GM19099 (cell line): ENCODE results near the gene MRGPRD.

Experiments used
- POLR2A ChIP-seq: IDR thresholded peaks from 3 replicates; pipeline ENCODE4 v1.6.1; 2011; ENCODE audit warnings: low read depth; ENCODE audit not compliant: insufficient read length; ENCODE audit errors: extremely low read depth

MRGPRD gene, protein sequence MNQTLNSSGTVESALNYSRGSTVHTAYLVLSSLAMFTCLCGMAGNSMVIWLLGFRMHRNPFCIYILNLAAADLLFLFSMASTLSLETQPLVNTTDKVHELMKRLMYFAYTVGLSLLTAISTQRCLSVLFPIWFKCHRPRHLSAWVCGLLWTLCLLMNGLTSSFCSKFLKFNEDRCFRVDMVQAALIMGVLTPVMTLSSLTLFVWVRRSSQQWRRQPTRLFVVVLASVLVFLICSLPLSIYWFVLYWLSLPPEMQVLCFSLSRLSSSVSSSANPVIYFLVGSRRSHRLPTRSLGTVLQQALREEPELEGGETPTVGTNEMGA

DNA sequence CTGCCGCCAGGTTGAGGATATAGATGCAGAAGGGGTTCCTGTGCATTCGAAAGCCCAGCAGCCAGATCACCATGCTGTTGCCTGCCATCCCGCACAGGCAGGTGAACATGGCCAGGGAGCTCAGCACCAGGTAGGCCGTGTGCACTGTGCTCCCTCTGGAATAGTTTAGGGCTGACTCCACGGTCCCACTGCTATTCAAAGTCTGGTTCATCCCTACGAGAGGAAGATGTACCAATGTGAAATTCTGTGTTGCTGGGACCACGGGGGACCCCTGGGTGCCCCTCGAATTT lies at the start of gene MRGPRD:
Gene MRGPRD, minus strand, starts transcription at position 211 of the 290 bp plus-strand sequence. Its CDS starts 0 bp downstream, at position 211.
- no peak for TF ChIP-seq POLR2A

DNA sequence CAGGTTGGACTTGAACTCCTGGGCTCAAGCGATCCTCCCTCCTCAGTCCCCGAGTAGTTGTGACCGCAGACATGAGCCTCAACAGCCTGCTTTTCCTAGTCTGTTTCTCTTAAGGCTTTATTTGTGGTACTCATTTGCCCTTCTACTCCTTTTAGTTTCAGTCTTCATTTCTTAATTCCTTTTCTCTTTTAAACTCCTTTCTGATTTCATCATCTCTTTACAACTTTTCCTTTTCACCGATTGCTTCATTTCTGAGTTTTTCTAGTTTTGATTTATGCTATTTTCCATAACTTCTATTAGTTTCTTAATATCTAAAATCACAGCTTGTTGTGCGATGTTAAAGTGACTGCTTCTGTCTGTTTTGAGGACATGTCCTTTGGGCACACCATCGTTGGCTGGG lies 49.5 kb upstream of the MRGPRD start:
- no peak for TF ChIP-seq POLR2A

DNA sequence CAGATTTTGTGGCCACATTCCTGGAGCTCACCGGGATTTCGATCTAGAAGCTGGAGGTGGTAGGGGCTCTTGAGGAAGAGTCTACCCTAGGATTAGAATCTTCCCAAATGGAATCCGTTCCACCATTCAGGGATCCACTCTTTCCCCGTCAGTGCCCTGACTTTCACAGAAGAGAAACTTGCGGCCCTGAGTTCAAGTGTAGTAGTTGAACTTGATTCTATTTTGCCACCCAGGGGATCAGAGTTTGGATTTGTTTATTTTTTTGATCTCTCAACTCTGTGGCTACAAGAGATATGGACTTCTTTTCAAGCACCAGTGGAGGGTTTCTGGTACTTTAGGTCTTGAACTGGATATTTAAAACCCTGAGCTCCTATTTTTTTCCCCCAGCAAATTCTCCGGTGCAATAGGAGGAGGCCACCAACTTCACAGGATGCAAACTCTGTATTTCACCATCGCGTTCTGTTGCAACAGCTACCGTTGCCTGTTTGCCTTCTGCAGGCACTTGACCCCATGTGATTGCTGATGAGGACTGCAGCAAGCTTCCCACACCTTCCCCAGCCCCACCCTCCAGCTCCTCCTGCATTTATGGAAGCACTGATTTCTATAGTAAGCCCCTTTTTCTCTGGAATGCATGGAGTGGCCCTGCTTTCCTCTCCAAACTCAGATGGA lies 47.1 kb upstream of the MRGPRD start:
- no peak for TF ChIP-seq POLR2A

DNA sequence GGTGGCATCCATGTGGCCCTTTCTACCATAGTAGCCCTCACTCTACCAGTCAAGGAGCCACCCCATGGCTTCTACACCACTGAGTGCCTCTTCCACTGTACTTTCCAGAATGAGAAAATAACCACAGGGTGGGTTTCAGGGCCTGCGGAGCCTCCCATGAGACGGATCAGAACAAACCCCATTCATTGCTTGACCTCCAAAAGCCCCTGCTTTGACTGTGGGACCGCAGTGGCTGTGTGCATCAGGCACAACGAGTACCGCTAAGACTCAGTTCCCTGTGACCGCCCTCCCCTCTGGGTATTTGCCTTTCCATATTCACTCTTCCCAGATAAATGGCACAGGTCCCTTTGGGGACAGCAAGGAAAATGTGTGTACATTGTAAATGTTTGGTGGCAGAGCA lies 43.7 kb upstream of the MRGPRD start:
- no peak for TF ChIP-seq POLR2A

DNA sequence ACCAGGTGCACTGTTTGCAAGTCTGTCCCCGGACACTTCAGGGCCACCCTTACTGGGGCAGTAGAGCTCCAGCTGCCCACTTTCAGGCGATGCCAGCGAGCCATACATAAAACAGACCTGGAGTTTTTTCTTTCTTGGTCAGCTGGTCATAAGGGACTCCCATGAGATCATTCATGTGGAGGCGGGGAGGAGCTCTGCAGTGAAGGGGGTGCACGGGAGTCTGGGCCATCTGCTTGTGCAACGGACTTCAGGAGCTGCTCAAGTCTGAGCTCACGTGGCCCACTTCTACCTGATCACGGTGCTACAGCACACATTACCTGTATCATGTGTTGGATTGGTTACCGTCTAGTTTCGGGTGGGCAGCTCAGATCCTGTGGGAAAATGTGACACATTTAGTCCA lies 41.5 kb upstream of the MRGPRD start:
- no peak for TF ChIP-seq POLR2A

DNA sequence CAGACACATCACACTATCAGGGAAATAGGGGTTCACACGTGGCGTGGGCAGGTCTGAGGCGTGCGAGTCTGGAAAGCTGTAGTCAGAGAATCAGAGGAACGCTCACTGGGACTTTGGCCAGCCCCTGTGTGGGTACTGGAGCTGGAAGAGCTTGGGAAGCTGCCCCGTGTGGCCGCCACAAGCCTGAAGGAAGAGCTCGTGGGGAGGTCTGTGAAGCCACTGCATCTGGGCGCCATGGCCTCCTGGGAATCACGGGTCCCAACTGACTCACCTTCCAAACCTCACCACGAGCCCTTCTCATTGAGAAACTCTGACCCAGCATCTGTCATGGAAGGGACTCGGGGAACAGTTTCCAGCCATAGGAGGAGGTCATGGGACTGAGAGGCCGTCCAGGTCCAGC lies 38.1 kb upstream of the MRGPRD start:
- TF ChIP-seq POLR2A, result no peak

DNA sequence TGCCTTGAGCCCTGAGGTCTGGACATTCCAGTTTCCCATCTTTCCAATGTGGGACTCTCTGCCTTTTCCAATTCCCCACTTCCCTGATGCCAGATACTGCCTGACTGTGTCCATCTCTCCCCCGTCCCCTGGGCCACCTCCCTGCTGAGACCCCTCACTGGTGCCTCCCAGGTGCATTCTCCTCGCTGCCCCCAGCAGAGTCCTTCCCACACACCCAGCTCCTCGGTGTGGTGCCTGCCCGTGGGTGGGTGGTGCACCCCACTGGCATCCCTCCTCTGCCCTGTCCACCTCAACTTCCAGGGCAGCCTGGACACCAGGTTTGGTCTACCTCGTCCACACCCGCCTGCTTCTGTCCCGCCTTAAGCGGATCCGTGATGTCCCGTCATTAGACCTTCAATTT lies 37.2 kb upstream of the MRGPRD start:
- TF ChIP-seq POLR2A, result no peak

DNA sequence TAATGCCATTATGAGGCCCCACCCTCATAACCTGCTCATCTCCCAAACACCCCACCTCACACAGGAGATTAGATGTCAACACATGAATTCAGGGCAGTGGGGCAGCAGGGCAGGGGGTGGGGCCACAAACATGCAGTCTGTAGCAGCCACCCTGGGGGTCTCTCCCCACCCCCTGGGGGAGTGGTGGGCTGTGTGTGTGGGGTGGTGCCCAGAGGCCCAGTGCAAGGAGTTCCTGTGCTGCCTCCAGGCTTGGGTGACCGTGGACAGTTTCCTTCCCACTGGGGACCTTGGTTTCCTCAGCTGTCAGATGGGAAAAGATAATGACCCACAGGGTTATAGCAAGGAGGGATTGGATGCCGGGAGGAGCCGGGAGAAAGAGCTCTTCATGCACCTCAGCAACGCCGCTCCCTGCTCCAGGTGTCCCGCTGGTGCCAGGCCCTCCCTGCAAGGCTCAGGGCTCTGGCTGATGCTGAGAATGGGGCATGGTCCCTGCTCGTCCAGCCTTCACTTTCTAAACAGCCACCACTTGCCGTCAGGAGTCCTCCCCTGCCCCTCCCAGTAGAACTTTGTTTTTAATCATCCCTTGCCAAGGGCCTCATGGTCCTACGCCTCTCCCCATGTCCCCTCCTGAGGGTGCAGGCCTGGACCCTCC lies 34.2 kb upstream of the MRGPRD start:
- no peak for TF ChIP-seq POLR2A

DNA sequence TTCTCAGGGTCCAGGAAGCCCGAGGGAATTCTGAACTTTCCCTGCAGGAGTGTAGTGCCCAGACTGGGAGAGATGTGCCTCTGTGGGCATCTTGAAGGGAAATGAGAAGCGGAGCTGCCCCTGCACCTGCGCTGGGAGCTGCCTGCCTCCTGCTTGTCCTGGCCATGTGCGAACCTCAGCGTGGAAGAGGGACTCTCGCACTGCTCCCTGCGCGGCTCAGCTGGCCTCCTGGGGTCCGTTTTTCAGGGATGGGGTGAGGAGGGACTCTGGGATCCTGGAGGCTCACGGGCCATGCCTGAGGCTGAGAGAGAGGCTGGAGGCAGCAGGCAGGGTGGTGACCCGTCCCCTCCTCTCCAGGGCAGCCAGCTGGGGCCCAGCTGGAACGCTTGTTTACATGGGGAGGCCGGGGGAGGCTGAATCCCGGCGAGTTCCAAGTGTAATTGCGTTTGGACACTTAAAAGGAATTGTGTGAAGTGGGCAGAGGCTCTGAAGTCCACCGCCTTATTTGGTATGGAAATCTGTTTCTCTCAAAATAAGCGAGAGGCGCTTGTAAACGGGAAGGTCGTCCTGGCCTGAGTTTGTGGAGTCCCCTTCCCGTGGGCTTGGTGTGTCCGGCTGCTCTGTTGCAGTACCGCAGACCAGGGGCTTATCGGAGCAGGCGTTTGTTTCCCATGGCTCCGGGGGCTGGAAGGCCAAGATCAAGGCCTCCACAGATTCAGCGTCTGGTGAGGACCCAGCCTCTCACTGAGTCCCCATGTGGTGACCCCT lies 33.5 kb upstream of the MRGPRD start:
- TF ChIP-seq POLR2A, result no peak

DNA sequence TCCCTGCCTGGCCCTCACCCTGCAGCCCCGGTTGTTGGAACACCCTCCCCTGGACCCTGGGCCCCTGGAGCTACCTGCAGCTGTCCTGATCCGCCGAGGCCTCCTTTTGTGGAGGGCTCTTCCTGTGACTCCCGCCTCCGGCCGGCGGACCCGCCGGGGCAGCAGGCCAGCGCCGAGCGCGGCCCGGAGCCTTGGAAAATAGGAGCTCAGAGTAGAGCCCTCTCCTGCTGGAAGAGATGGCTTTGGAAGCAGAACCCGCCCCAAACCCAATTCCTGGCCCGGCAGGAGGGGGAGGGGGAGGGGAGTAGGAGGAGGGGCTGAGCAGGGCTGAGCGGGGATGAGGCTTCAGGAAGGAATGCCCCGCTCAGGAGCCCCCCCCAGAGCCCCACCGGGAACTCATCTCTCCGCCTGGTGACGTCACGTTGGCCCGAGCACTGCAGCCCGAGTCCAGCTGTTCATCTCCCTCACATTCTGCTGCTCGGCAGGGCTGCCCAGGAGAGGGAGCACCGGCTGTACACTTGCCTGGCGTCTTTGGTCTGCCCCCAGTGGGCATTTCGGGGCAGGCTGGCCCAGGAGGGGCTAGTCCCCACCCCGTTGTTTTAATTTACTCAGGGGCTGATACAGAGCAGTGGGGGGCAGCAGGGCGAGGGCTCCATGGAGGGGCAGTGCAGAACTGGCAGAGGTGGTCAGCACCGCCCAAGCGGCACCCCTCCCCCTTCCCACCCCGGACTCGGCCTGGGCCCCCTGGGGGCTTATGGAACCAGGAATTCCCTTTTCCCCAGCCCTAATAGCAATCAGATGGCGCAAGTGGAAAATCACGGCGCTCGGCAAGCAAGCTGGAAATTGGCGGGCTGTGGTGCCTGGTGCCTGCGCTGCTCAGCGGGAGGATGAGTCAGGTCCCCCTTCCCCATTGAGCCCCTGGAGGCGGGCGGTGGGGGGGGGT lies 32.5 kb upstream of the MRGPRD start, which contains the start of gene MRGPRF:
Gene MRGPRF, minus strand, starts transcription at position 238 of the 943 bp plus-strand sequence. CDS start 3,345 bp downstream, outside the sequence.
- TF ChIP-seq POLR2A, result no peak

DNA sequence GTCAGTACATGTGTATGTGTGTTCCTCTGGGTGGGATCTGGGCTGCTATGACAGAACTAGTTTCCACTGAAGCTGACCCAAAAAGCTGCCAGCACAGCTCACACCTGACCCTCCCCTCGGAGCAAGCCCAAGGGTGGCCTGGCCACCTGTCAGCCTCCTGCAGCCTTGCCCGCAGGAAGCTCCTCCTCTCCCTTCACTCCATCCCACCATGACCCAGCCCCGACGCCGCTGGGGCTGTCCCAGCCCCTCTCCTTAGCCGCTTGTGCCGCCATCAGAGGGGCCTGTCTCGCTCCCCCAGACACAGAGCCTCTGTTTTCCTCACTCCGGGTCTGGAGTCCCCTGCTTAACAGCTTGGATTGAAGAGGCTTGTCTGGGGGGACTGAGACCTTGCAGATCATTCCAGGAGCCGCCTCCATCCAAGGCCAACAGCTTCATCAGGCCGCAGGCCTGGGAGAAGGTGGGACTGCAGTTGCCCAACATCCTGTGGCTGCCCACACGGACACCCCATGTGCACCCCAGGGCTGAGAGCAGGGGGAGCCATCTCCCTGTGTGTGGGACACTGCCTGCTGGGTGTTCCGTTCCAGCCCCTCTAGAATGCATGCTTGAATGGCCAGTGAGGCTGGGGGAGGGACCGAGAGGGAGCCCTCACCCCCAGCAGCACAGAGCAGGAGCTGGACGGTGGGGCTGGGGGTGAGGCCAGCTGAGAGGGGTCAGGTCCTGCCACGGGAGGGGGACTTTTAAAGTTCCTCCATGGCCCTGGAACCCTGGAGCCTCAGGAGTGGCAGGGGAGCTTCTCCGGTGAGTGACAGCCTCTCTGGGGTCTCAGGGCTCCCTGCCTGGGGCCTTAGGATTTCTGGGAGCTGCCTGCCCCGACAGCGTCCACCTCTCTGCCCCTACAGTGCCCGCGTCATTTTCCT lies 31.6 kb upstream of the MRGPRD start:
- TF ChIP-seq POLR2A, result no peak

DNA sequence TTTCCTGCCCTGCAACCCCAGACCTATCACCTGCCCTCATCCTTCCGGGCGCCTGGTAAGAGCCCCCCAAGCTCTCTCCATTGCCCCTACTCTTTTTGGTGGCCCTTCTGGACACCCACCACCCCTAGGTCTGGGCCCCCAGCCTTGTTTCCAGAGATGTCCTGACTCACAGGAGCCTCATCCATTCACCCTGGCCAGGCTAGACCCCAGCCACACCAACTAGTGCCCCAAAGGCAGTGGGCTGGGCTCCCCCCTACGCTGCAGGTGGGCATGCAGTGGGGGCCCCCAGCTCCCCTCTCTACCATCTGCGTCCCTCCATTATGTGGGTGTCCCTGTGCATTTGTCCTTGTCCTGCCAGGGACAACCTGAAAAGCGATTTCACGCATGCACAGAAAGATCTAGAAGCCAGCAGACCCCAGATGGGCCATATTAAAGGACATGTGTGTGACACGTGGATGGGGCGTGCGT lies 30.9 kb upstream of the MRGPRD start:
- no peak for TF ChIP-seq POLR2A

DNA sequence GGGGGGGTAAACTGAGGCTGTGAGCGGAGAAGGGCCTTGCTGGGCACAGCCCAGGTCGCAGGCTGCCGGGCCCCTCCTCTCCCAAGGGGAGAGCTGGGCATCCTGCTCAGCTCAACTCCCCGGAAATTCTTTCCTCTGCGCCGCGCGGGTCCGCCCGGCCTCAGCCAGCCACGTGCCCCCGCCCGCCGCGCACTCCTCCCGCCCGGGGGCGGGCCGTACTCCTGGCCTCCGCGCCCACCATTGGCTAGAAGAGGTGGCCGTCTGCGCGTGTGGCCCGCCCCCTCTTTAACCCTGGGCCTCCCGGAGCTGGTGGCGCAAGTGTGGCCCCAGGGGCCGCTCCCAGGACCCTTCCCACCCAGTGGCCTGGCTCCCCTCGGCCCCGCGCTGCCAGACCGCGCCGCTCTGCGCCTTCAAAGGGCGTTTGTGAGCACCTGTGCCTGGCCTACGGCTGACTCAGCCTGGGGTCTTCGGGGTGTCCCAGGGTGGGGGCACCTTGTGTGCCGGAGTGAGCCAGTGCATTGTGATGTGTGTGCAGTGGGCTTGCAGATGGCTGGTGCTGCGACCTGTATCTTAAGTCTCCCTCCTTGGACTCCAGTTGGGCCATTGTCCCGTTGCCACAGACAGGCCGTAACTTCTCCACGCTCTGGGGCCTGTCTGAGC lies 30.3 kb upstream of the MRGPRD start:
- TF ChIP-seq POLR2A, result no peak

DNA sequence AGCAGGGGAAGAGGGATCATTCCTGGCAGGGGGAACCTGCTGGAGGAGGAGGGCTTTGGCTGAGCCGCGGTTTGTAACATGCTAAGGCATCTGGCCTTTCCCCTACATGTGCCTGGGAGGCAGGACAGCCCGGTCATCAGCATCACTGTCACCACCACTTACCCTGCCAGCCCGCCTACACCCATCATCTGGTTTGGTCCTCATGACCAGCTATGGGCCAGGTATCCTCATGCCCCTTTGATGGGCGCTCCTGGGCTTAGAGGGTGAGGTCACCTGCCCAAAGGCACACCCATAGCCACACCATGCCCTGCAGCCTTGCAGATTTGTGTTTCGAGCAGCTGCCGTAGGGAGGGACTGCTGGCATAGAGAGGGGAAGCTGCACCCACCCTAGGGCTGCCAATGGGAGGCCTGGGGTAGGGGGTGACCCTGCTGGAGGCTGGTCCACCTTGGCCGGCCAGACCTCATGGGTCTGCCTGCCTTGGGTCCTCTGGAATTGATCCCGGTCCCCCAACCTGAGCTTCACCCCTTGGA lies 29.6 kb upstream of the MRGPRD start:
- TF ChIP-seq POLR2A, result no peak
